Left ventricle myocardium inferior (tissue), 1 donor: ENCODE measurements around the gene EPB41L4B. TPM values are rescaled to one million over a fixed set of nuclear protein-coding genes. Genes with fewer than 3 reads are reported as not detected.

Experiments
- DNase-seq: peaks from one replicate; pipeline ENCODE4 v3.0.0-alpha.2; 2020
- H3K27ac ChIP-seq: fragments of 200-600 bp; replicated peaks from 2 replicates; pipeline ENCODE4 v1.8.0; 2021
- H3K27me3 ChIP-seq: fragments of 200-600 bp; 2 replicates; pipeline ENCODE4 v1.8.0; 2021; ENCODE audit warnings: low read depth
- H3K36me3 ChIP-seq: fragments of 200-600 bp; 2 replicates; pipeline ENCODE4 v1.8.0; 2021
- H3K4me1 ChIP-seq: fragments of 200-600 bp; 2 replicates; pipeline ENCODE4 v1.8.0; 2021
- H3K4me3 ChIP-seq: fragments of 200-600 bp; 2 replicates; pipeline ENCODE4 v1.8.0; 2021; ENCODE audit warnings: mild to moderate bottlenecking, moderate library complexity
- H3K9me3 ChIP-seq: fragments of 200-600 bp; replicated peaks from 2 replicates; pipeline ENCODE4 v1.8.0; 2021
- intact Hi-C: fragments of 100-400 bp; cut with micrococcal nuclease; formaldehyde crosslinking; loops from one replicate; pipeline ENCODE4 v1.11.0; 2022
- total RNA-seq: library from RNA; stranded (reverse); fragmentation: NEBNext Ultra II Directional; extraction: Animal tissue kit (Norgen Biotek cat#: 25700); gene quantifications from one replicate; pipeline ENCODE4 v1.2.1, GENCODE V29; 2021
- TF ChIP-seq, protein P1 (sequence below): fragments of 200-600 bp; IDR thresholded peaks from 2 replicates; pipeline ENCODE4 v1.8.0; 2021; ENCODE audit warnings: antibody characterized with exemption, mild to moderate bottlenecking, borderline replicate concordance
- donor health status: DM: no; HTN: yes; CAD: no; lungs with severe emphysema.

Gene EPB41L4B
- total RNA-seq, 1 donor from 2014 or later = 13.9 TPM

DNA sequence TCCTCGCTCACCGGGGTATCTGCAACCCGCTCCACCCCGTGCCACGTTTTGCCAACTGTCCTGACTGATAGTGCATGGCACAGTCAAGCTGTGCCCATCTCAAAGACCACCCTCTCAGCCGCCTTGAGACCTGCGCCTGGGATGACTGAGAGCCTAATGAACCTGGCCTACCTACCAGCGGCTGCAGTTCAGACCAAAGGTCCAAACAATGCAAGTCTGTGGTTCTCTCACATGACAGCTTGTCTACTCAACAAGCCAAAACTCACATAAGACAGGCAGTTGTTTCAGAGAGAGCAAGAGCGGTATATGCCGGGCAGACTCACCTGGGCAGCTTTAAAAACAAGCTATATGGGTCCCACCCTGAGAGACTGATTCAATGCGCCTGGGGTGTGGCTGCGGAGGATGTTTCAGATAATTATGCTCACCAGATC lies 70.5 kb downstream of the EPB41L4B start:
- Histone ChIP-seq H3K27ac (peak overlapping the region; percentile 53), H3K36me3 (no peaks in the 10 kb centered on the region), H3K27me3 (peaks cover 12% of the 10 kb centered on the region), H3K9me3 (no peaks in the 10 kb centered on the region), H3K4me3 (no peak overlapping the region), H3K4me1 (peaks cover 30% of the 10 kb centered on the region)
- TF ChIP-seq, protein P1, sequence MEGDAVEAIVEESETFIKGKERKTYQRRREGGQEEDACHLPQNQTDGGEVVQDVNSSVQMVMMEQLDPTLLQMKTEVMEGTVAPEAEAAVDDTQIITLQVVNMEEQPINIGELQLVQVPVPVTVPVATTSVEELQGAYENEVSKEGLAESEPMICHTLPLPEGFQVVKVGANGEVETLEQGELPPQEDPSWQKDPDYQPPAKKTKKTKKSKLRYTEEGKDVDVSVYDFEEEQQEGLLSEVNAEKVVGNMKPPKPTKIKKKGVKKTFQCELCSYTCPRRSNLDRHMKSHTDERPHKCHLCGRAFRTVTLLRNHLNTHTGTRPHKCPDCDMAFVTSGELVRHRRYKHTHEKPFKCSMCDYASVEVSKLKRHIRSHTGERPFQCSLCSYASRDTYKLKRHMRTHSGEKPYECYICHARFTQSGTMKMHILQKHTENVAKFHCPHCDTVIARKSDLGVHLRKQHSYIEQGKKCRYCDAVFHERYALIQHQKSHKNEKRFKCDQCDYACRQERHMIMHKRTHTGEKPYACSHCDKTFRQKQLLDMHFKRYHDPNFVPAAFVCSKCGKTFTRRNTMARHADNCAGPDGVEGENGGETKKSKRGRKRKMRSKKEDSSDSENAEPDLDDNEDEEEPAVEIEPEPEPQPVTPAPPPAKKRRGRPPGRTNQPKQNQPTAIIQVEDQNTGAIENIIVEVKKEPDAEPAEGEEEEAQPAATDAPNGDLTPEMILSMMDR = no peak
- no peak for DNase-seq
- intact Hi-C loops = no loop called here

GRCh38 chr9:109249615-109250014 lies 71.2 kb downstream of the EPB41L4B start:
- intact Hi-C loops = no loop called here
- Histone ChIP-seq H3K27ac (no peak overlapping the region), H3K36me3 (no peaks in the 10 kb centered on the region), H3K4me3 (no peak overlapping the region), H3K4me1 (peaks cover 35% of the 10 kb centered on the region), H3K9me3 (no peaks in the 10 kb centered on the region), H3K27me3 (peaks cover 12% of the 10 kb centered on the region)
- TF ChIP-seq, protein P1 = no peak
- no peak for DNase-seq

DNA sequence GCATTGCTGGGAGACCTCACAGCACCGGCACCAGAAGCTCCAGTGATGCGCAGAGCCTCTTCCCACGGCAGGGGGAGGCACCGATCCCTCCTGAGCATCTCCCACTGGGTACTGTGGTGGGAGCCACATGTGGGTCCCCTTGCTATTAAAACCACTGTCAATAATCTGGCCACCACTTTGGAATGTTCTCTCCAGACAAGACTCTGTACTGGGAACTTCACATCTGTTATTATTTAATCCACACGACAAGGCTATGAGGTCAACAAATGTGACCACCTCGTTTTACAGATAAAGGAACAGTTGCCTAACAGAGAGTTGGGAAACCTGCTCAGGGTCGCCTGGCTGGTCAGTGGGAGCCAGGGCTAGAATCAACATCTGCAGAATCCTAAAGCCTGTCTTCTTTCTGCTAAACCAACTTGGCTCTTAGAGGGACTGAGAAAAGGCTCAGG lies 72.7 kb downstream of the EPB41L4B start:
- H3K27ac ChIP-seq = no peak overlapping the region
- intact Hi-C loops = no loop called here

DNA sequence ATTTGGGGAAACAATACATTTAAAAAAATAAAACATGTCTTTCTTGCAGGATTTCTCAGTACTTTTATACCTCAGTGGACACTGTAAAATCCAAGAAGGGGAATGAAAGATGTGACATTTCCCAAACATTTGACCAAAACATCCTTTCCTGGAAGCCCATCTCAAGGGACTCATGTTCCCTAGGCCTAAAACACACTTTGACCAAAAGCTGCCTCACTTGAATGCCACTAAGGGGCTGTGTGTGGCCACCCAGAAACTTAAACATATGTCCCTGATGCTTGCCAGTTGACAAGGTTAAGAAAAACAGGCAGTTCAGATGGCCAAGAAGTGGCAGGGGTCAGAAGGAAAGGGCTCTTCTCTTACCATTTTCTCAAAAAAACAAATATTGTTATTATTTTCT lies 73.6 kb downstream of the EPB41L4B start:
- peaks cover 12% of the 10 kb centered on the region for H3K27me3 ChIP-seq
- H3K9me3 ChIP-seq = no peaks in the 10 kb centered on the region
- H3K27ac ChIP-seq = no peak overlapping the region
- TF ChIP-seq, protein P1 = no peak
- H3K4me3 ChIP-seq = no peak overlapping the region
- DNase-seq = no peak
- peaks cover 28% of the 10 kb centered on the region for H3K4me1 ChIP-seq
- no peaks in the 10 kb centered on the region for H3K36me3 ChIP-seq
- intact Hi-C loops = no loop called here

More for the DNA sequence above, 72.7 kb downstream of the EPB41L4B start:
- no peak for DNase-seq
- peaks cover 12% of the 10 kb centered on the region for H3K27me3 ChIP-seq
- TF ChIP-seq, protein P1 = no peak
- H3K9me3 ChIP-seq = no peaks in the 10 kb centered on the region
- H3K4me1 ChIP-seq = peaks cover 28% of the 10 kb centered on the region
- no peaks in the 10 kb centered on the region for H3K36me3 ChIP-seq
- no peak overlapping the region for H3K4me3 ChIP-seq

GRCh38 chr9:109246533-109246932 lies 74.3 kb downstream of the EPB41L4B start:
- H3K36me3 ChIP-seq = no peaks in the 10 kb centered on the region
- peaks cover 12% of the 10 kb centered on the region for H3K27me3 ChIP-seq
- DNase-seq = no peak
- peak overlapping the region; percentile 66 for H3K27ac ChIP-seq
- intact Hi-C loops = no loop called here
- TF ChIP-seq, protein P1 = no peak
- no peaks in the 10 kb centered on the region for H3K9me3 ChIP-seq
- no peak overlapping the region for H3K4me3 ChIP-seq
- peaks cover 28% of the 10 kb centered on the region for H3K4me1 ChIP-seq
